Heart left ventricle (tissue), 16 donors: ENCODE data around the gene ADAMTS18. TPM values are rescaled to one million over a fixed set of nuclear protein-coding genes. Genes with fewer than 3 reads are reported as not detected.

Source experiments
- ATAC-seq, 4 donors: fragments of 200-7000 bp; cut with Tn5 transposase; one replicate each; pipeline ENCODE4 v1.9.1; 2020 to 2022; ENCODE audit warnings: moderate library complexity in 4 of 4, mild to moderate bottlenecking in 3 of 4, moderate number of reproducible peaks in 1 of 4
- DNase-seq, 5 donors: peaks; one replicate each; pipeline ENCODE4 v3.0.0-alpha.2; 2020
- H3K27ac ChIP-seq, 12 donors: fragments of 200-600 bp; sonication (generic) in 4 of 12; one replicate each; pipeline versions ENCODE4 v1.5.0 to v1.8.0; 2016 to 2022; ENCODE audit warnings: mild to moderate bottlenecking in 2 of 12
- H3K27me3 ChIP-seq, 9 donors: fragments of 200-600 bp; sonication (generic) in 2 of 9; one replicate each; pipeline versions ENCODE4 v1.5.1 to v1.8.0; 2016 to 2022; ENCODE audit warnings: mild to moderate bottlenecking in 3 of 9
- H3K36me3 ChIP-seq, 9 donors: fragments of 200-600 bp; sonication (generic) in 2 of 9; one replicate each; pipeline versions ENCODE4 v1.5.0 to v1.8.0; 2018 to 2022; ENCODE audit warnings: mild to moderate bottlenecking in 2 of 9
- H3K4me1 ChIP-seq, 12 donors: fragments of 200-600 bp; sonication (generic) in 4 of 12; one replicate each; pipeline versions ENCODE4 v1.5.0 to v1.8.0; 2016 to 2022; ENCODE audit warnings: mild to moderate bottlenecking in 3 of 12
- H3K4me3 ChIP-seq, 12 donors: fragments of 200-600 bp; sonication (generic) in 4 of 12; one replicate each; pipeline versions ENCODE4 v1.5.0 to v1.8.0; 2017 to 2022; ENCODE audit warnings: mild to moderate bottlenecking in 9 of 12, moderate library complexity in 4 of 12
- H3K9me3 ChIP-seq, 12 donors: fragments of 200-600 bp; sonication (generic) in 4 of 12; one replicate each; pipeline versions ENCODE4 v1.5.0 to v1.8.0; 2016 to 2022; ENCODE audit warnings: mild to moderate bottlenecking in 1 of 12
- POLR2A ChIP-seq, 2 donors: fragments of 450-650 bp; IDR thresholded peaks; one replicate each; pipeline ENCODE4 v1.6.1; 2017; ENCODE audit warnings: antibody characterized with exemption in 2 of 2, mild to moderate bottlenecking in 2 of 2, moderate library complexity in 2 of 2
- WGBS, 4 donors: extraction: QIAGEN DNeasy Blood & Tissue Kit in 2 of 4; methylation state at CpG; one replicate each; pipeline versions ENCODE4 v1.1.5 to v1.1.7; 2013 to 2018; 5-methylcytosine and 5-hydroxymethylcytosine counted together
- intact Hi-C, 10 donors: fragments of 100-400 bp; cut with DNase I; formaldehyde crosslinking; loops; one replicate each; pipeline versions ENCODE4 v1.11.1 to v1.14.2; 2022
- polyA plus RNA-seq, 2 donors: library from polyadenylated mRNA; stranded (reverse); fragments of 200-250 nt; gene quantifications; one replicate each; pipeline ENCODE4 v1.2.3, GENCODE V29; 2013
- total RNA-seq, 9 donors: library from RNA; depleted of rRNA in 2 of 9; stranded (reverse); fragments of >200 nt in 2 of 9; fragmentation: NEBNext Ultra II Directional in 3 of 9; extraction: Animal tissue kit (Norgen Biotek cat#: 25700) in 3 of 9; gene quantifications; one replicate each; pipeline versions ENCODE4 v1.1.0 to v1.2.4, GENCODE V29; 2016 to 2023
- TF ChIP-seq, protein P1 (sequence below), 12 donors: fragments of 200-600 bp; sonication (generic) in 4 of 12; IDR thresholded peaks; one replicate each; pipeline versions ENCODE4 v1.5.0 to v1.8.0; 2018 to 2022; ENCODE audit warnings: antibody characterized with exemption in 12 of 12, mild to moderate bottlenecking in 5 of 12
- donor health status: ischemic (EF 13 %, LVEDD 7.1; RV severe dilation, severe dysfunction).
- donor health status: healthy with polysubstance abuse.
- donor health status: DM: no; HTN: yes; CAD: no.
- donor health status: DM: no; HTN: no; CAD: no.
- donor health status: ischemic (EF 25% LVEDD 6.9; RV normal size, moderate dysfunction).
- donor health status: ischemic (EF 25% LVEDD 5.7; RV mildly dilated, moderate dysfunction).
- donor health status: healthy.
- donor health status: DM: yes; HTN: yes; CAD: no.
- donor health status: ischemic (EF 35%, LVEDD 5.7; RV mildly dilated, moderate dysfunction).
- donor health status: nonischemic (EF 11% LVEDD 7.7; RV severe dilation, severe dysfunction).
- donor health status: DM: yes; HTN: yes; CAD: no.
- donor health status: PGD.
- donor health status: ischemic (EF 29% LVEDD 5.4; RV normal size, mild dysfunction).
- donor health status: nonischemic (EF 23%, LVEDD 6.1; RV moderate dilation, normal function).

ADAMTS18 gene
- total and polyA plus RNA-seq, 11 donors: 0.10 to 0.69 (median 0.14) TPM; not detected in 8

DNA sequence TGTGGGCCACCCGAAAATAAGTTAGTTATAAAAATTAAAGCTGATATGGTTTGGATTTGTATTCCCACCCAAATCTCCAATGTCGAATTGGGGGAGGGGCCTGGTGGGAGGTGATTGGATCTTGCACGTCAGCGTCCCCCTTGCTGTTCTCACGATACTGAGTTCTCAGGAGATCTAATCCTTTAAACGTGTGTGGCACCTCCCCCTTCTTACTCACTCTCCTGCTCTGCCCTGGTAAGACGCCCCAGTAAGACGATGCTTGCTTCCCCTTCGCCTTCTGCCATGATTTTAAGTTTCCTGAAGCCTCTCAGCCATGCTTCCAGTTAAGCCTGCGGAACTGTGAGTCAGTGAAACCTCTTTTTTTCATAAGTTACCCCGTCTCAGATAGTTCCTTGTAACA is 200.2 kb downstream of the ADAMTS18 start:
- intact Hi-C loops: loop anchor here in 8 of 10 donors (5.0 to 10.0 kb wide), 6 partner anchors 423 to 860 kb away; partner anchors contain the start of gene WWOX (in 1 of the 8)
- no peaks in the 10 kb centered on the region for H3K9me3 ChIP-seq
- H3K4me1 ChIP-seq: peaks cover 0 to 2% (median 0%) of the 10 kb centered on the region in 12 donors
- ATAC-seq: no peak
- no peaks in the 10 kb centered on the region for H3K36me3 ChIP-seq
- no peak for DNase-seq
- TF ChIP-seq POLR2A (IDR thresholded peaks at IDR 0.05): no peak
- TF ChIP-seq, protein P1, sequence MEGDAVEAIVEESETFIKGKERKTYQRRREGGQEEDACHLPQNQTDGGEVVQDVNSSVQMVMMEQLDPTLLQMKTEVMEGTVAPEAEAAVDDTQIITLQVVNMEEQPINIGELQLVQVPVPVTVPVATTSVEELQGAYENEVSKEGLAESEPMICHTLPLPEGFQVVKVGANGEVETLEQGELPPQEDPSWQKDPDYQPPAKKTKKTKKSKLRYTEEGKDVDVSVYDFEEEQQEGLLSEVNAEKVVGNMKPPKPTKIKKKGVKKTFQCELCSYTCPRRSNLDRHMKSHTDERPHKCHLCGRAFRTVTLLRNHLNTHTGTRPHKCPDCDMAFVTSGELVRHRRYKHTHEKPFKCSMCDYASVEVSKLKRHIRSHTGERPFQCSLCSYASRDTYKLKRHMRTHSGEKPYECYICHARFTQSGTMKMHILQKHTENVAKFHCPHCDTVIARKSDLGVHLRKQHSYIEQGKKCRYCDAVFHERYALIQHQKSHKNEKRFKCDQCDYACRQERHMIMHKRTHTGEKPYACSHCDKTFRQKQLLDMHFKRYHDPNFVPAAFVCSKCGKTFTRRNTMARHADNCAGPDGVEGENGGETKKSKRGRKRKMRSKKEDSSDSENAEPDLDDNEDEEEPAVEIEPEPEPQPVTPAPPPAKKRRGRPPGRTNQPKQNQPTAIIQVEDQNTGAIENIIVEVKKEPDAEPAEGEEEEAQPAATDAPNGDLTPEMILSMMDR (IDR thresholded peaks at IDR 0.05): no peak
- no peak overlapping the region for H3K4me3 ChIP-seq
- H3K27me3 ChIP-seq: peaks cover 0 to 12% (median 2%) of the 10 kb centered on the region in 9 donors
- no peak overlapping the region for H3K27ac ChIP-seq
- 36 to 43% (median 41%) methylated on average over 11 of the region's 11 CpGs for WGBS, 4 donors

DNA sequence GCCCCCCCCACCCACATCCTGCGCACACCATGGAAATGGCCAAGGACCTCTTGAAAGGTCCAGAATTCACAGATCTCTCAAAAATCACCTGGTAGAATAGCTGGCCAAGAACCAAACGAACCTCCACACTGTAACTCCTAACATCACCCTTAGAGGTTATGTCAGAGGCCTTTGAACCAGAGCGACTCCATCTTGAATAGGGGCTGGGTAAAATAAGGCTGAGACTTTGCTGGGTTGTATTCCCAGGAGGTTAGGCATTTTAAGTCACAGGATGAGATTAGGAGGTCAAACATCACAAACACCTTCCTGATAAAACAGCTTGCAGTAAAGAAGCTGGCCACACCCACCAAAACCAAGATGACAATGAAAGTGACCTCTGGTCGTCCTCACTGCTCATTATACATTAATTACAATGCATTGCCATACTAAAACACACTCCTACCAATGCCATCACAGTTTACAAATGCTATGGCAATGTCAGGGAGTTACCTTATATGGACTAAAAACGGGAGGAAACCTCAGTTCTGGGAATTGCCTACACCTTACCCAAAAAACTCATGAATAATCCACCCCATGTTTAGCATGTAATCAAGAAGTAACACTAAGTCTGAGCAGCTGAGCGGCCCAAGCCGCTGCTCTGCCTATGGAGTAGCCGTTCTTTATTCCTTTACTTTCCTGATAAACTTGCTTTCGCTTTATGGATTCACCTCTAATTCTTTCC is 200.9 kb downstream of the ADAMTS18 start:
- H3K4me1 ChIP-seq: peaks cover 0 to 2% (median 0%) of the 10 kb centered on the region in 12 donors
- WGBS, 4 donors: 72 to 79% (median 76%) methylated on average over 9 of the region's 9 CpGs
- H3K27me3 ChIP-seq: peaks cover 0 to 12% (median 2%) of the 10 kb centered on the region in 9 donors
- H3K9me3 ChIP-seq: no peaks in the 10 kb centered on the region
- no peak overlapping the region for H3K27ac ChIP-seq
- TF ChIP-seq, protein P1 (IDR thresholded peaks at IDR 0.05): no peak
- no peak for TF ChIP-seq POLR2A (IDR thresholded peaks at IDR 0.05)
- ATAC-seq (no peak), DNase-seq (no peak)
- H3K36me3 ChIP-seq: no peaks in the 10 kb centered on the region
- intact Hi-C loops: loop anchor here in 5 of 10 donors (5.0 to 10.0 kb wide), 4 partner anchors 428 to 861 kb away; partner anchors contain the start of gene WWOX (in 1 of the 5)
- H3K4me3 ChIP-seq: no peak overlapping the region

Other genes starting within 250 kb of the ADAMTS18 start
- 10 to 100 TPM; 11.2 to 33.0 (median 17.5) TPM for gene MON1B, start 243.8 kb downstream of the ADAMTS18 start, total RNA-seq
- gene MON1B, start 243.8 kb downstream of the ADAMTS18 start, polyA plus RNA-seq: 10 to 100 TPM in 1 of 2 donors, 1 to 10 TPM in 1; 5.6 to 30.2 TPM
- 1 to 10 TPM in 1 of 9 donors, under 1 TPM in 3, not detected in 5; 0.52 to 2.0 (median 0.75) TPM for gene SYCE1L, start 235.6 kb downstream of the ADAMTS18 start, total RNA-seq
- under 1 TPM in 1 of 2 donors, not detected in 1; 0.32 TPM for gene SYCE1L, start 235.6 kb downstream of the ADAMTS18 start, polyA plus RNA-seq